Effector memory CD8-positive, alpha-beta T cell (primary cell): ENCODE measurements around the gene OXNAD1.

Source experiments
- ATAC-seq: fragments of 150-1000 bp; cut with Tn5 transposase; replicated peaks from 2 replicates; pipeline ENCODE4 v1.10.0; 2021; ENCODE audit warnings: mild to moderate bottlenecking, moderate library complexity
- DNase-seq, 3 experiments: peaks; one replicate each; pipeline ENCODE4 v3.0.0; 2021
- H3K27ac Mint-ChIP-seq, 2 donors: one replicate each; pipeline ENCODE4 v1.8.0; 2022; ENCODE audit warnings: mild to moderate bottlenecking in 2 of 2, mixed read lengths in 2 of 2, moderate library complexity in 2 of 2
- H3K27me3 Mint-ChIP-seq, 2 donors: one replicate each; pipeline ENCODE4 v1.8.0; 2022; ENCODE audit warnings: mixed read lengths in 2 of 2
- H3K36me3 Mint-ChIP-seq: one replicate; pipeline ENCODE4 v1.8.0; 2022; ENCODE audit warnings: mild to moderate bottlenecking, moderate library complexity, mixed read lengths; ENCODE audit not compliant: insufficient read depth
- H3K4me1 Mint-ChIP-seq, 2 donors: one replicate each; pipeline ENCODE4 v1.8.0; 2022; ENCODE audit warnings: low read depth in 2 of 2, mixed read lengths in 2 of 2
- H3K4me3 Mint-ChIP-seq, 2 donors: one replicate each; pipeline ENCODE4 v1.8.0; 2022; ENCODE audit warnings: mild to moderate bottlenecking in 2 of 2, mixed read lengths in 2 of 2, moderate library complexity in 2 of 2
- H3K9me3 Mint-ChIP-seq, 2 donors: one replicate each; pipeline ENCODE4 v1.8.0; 2022; ENCODE audit warnings: mixed read lengths in 2 of 2

The OXNAD1 gene

DNA sequence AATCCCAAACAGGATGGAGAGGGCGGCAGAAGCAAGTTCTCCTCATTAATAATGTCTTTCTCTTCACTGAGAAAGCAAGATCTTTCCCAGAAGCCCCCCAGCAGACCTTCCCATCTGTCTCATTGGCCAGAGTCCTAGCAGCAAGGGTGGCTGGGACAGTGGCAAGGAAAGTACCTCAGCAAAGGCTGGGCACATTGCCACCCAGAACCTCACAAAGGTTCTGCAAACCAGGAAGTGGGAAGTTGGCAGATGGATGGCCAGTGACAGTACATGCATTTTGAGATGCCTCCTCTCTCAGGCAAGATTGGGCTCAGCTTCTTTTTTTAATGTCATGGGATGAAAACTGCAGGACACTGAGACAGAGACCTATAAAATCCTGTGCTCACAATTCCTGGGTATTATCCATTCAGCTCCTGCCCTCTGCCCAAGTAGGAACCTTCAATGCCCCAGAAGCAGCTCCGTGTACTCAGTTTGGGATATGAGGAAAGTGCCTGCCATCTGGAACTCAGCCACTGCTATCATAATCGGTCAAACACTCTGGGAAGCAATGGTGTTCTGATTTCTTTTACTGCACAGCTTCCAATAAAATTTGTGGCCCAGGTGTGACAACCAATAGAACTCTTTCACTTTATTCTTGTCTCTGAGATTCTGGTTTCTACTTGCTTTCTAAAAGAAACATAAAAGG, 25.8 kb upstream of the OXNAD1 start:
- Mint-ChIP-seq H3K27me3 (peaks cover 5 to 9% of the 10 kb centered on the region in 2 donors), H3K27ac (no peak overlapping the region), H3K9me3 (no peaks in the 10 kb centered on the region), H3K4me3 (no peak overlapping the region), H3K4me1 (no peaks in the 10 kb centered on the region), H3K36me3 (no peaks in the 10 kb centered on the region)
- DNase-seq (no peak), ATAC-seq (no peak)

DNA sequence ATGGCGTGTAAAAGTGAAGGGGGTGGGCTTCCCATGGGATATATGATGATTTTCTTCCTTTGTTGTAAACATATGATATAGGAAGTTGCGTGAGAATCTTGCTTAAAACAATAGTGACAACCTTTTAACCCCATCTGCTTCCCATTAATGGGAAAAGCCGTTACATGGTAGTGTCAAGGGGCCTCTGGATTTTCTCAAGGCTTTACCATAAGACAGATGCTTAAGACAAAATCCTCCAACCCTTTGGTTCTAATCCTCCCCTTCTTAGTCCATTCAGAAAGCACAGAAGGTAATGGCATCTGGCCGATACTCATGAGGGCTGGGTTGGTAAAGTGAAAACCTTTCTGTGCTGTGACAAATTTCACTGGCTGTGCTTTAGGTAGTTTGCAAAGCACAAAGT, 25.2 kb upstream of the OXNAD1 start:
- H3K4me1 Mint-ChIP-seq = no peaks in the 10 kb centered on the region
- no peak for DNase-seq
- ATAC-seq = no peak
- H3K27ac Mint-ChIP-seq = no peak overlapping the region
- no peaks in the 10 kb centered on the region for H3K36me3 Mint-ChIP-seq
- H3K4me3 Mint-ChIP-seq = no peak overlapping the region
- no peaks in the 10 kb centered on the region for H3K9me3 Mint-ChIP-seq
- peaks cover 0 to 9% of the 10 kb centered on the region in 2 donors for H3K27me3 Mint-ChIP-seq

DNA sequence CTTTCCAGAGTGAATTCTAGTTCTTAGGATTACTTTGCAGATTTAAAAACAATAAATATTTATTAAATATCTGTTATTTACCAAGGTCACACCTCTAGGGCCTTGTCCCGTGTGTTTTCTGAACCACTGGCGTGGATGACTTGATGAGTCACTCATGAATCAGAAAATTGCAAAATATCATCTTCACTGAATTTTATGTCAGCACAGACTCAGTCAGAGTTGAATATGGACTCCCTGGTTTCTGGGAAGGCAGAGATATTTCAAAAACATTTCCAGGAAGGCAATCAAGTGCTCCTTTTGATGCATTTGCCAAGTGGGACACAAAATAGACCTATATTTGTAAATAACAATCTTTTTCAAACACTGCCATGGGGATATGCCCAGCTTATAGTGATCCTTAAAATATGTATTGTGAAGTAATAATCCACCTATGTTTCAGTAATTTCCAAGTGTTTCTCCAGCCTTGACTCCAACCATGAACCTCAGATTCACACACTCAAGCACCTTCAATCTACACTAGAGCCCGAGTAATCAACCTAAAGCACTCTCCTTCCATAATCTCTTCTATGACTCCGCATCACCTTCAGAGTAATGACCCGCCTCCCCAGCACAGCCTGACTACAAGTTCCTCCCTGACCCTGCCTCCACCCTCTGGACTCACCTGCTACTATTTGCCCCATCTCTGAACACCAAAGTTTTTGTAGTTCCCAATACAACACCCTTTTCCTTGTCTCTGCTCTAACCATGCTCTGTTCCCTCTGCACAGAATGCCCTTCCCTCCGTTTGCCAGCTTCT, 24.6 kb upstream of the OXNAD1 start:
- Mint-ChIP-seq H3K27me3 (peaks cover 0 to 2% of the 10 kb centered on the region in 2 donors), H3K36me3 (no peaks in the 10 kb centered on the region), H3K27ac (no peak overlapping the region), H3K4me1 (no peaks in the 10 kb centered on the region), H3K4me3 (no peak overlapping the region), H3K9me3 (no peaks in the 10 kb centered on the region)
- DNase-seq (no peak), ATAC-seq (no peak)

DNA sequence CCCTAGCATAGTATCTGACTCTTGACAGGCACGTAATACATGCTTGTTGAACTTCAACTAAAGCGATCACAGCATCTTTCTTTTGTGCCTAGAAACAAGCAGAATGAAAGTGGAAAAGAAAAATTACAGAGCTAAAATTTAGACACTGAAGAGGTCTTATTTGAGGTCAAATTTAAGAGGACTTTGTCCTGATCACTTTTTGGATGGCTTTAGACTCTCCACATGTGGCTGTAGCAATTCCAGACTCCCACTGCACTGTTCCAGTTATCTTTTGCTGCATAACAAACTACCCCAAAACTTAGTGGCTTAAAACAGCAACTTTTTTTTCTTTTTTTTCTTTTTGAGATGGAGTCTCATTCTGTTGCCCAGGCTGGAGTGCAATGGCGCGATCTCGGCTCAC, 23.8 kb upstream of the OXNAD1 start:
- no peak overlapping the region for H3K27ac Mint-ChIP-seq
- DNase-seq = no peak
- no peaks in the 10 kb centered on the region for H3K27me3 Mint-ChIP-seq

DNA sequence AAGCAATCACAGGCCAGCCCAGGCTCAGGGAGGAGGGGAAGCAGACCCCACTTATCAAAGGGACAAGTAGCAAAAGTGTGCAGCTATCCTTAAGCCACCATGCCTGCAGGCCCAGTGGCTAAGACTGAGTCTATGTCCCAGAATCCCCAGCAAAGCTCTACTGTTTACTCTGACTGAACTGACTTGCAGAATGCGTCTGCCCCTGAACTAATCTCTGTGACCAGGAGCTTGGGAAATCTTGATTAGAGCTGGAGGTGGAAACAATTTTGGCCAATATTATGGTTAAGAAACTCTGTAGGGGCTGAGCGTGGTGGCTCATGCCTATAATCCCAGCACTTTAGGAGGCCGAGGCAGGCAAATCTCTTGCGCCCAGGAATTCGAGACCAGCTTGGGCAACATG, 22.8 kb upstream of the OXNAD1 start:
- H3K4me3 Mint-ChIP-seq = no peak overlapping the region
- peaks cover 1 to 5% of the 10 kb centered on the region in 2 donors for H3K4me1 Mint-ChIP-seq
- H3K9me3 Mint-ChIP-seq = no peaks in the 10 kb centered on the region
- ATAC-seq = no peak
- no peak overlapping the region for H3K27ac Mint-ChIP-seq
- no peaks in the 10 kb centered on the region for H3K36me3 Mint-ChIP-seq
- no peaks in the 10 kb centered on the region for H3K27me3 Mint-ChIP-seq
- no peak for DNase-seq

More for the DNA sequence above, 23.8 kb upstream of the OXNAD1 start:
- no peaks in the 10 kb centered on the region for H3K4me1 Mint-ChIP-seq
- no peak for ATAC-seq
- H3K4me3 Mint-ChIP-seq = no peak overlapping the region
- H3K36me3 Mint-ChIP-seq = no peaks in the 10 kb centered on the region
- no peaks in the 10 kb centered on the region for H3K9me3 Mint-ChIP-seq

DNA sequence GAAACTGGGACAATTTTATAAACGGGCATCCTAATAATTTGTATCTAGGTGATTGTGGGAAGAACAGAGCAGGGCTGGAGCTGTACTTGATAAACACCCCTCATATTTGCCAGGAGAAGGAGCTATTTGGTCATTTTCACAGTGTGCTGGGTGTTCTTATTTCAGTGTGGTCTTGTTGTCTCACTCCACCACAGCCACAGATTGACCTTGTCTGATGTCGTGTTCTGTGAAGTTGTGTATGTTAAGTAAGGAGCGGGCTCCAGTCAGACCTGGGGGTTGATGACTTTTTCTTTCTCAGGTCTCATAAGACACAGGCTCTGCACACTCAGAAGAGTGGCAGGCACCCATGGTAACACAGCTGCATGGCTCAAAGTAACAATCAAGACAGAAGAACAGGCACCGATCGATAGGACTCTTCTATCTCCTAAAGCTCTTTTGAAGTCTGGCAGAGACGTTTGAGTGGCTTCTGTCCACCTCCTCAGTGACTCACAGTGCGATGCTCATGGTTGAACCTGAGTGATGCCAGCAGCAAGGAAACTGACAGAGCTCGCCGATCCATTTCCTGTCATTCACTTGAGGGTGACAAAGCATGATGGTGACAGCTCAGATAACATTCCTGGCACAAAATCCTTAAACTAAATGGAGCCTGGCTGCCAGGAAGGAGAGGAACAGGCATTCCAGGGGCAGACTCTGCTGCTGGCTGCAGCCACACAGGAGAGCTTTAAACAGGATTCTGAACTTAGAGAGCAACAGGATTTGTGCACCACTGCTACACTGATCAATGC, 21.1 kb upstream of the OXNAD1 start:
- Mint-ChIP-seq H3K27ac (no peak overlapping the region), H3K4me1 (peaks cover 3 to 7% of the 10 kb centered on the region in 2 donors), H3K36me3 (no peaks in the 10 kb centered on the region), H3K9me3 (no peaks in the 10 kb centered on the region), H3K27me3 (no peaks in the 10 kb centered on the region), H3K4me3 (no peak overlapping the region)
- ATAC-seq = no peak
- no peak for DNase-seq

DNA sequence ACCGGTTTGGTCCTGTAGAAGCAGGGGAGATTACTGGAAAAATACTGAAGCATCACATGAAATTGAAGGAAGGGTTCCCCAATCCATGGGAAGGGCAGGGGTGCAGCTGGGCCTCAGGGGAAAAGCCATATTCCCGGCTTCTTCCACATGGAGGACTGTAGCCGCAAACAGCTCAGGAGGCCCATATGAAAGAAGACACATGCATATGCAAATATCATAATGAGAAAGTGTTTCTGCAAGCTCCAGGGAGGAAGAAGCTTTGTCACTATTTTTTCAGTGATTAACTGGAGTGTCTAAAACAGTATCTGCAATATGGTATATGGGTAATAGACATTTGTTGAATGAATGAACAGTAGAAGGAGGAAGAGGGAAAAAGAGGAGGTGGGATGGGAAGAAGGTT, 19.4 kb upstream of the OXNAD1 start:
- Mint-ChIP-seq H3K36me3 (no peaks in the 10 kb centered on the region), H3K27ac (no peak overlapping the region), H3K9me3 (no peaks in the 10 kb centered on the region), H3K4me3 (no peak overlapping the region), H3K4me1 (peaks cover 3 to 7% of the 10 kb centered on the region in 2 donors), H3K27me3 (no peaks in the 10 kb centered on the region)
- ATAC-seq = no peak
- no peak for DNase-seq

DNA sequence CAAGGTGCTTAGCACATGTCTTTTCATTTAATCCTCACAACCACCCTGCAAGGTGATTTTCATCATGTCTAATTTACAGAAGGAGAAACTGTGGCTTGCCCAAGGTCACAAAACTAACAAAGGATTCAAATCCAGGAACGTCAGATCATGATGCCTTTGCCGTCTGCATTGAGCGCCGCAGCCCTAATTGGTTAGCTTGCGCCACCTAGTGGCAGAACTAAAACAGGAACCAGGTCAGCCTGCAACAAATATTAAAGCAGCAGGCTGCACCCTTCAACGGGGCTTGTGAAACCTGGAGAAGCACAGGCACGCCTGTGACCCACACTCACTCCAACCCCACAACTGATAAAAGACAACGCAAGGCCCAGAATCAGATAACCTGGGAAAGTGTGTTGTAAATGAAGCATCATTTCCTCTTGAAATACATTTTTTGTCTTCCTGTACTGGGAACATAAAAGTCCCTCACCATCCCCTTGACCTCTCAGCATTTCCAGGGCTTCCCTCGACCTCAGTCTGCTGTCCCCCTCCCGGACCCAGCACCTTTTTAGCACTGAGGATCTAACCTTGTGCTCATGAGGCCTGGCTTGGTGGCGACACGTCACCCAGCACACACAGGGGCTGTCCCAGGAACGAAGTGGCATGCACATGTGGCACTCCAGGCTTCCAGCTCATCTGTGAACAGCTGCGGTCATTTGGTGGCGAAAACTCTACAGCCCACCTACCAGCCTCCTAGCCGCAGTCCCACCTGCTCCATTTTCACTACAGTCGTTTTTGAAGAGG, 17.5 kb upstream of the OXNAD1 start:
- ATAC-seq (peak; percentile 96), DNase-seq (peak; percentile 77 to 79 (median 79))
- H3K9me3 Mint-ChIP-seq = no peaks in the 10 kb centered on the region
- H3K27me3 Mint-ChIP-seq = no peaks in the 10 kb centered on the region
- peaks cover 3 to 7% of the 10 kb centered on the region in 2 donors for H3K4me1 Mint-ChIP-seq
- no peak overlapping the region for H3K27ac Mint-ChIP-seq
- peak overlapping the region in 1 of 2 donors; percentile 20 for H3K4me3 Mint-ChIP-seq
- no peaks in the 10 kb centered on the region for H3K36me3 Mint-ChIP-seq

DNA sequence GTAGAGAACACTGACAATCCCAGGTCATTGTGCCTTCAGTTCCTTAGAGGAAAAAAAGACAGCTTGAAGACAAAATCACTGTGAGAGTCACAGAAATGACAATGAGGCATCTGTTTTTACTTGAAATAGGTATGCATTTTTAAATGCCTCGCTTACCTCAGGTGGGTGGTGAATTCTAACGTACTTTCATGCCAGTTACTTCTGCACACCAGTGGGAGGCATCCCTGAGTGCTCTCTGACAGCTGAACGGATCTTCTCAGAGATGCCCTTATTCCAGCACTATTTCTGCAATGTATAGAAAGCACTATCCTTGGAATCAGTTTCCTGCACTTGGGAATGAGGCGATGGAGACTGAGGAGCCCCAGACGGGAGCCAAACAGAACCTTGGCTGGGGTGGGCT, 16.5 kb upstream of the OXNAD1 start:
- no peak overlapping the region for H3K27ac Mint-ChIP-seq
- ATAC-seq (no peak), DNase-seq (no peak)
- H3K4me1 Mint-ChIP-seq = peaks cover 3 to 7% of the 10 kb centered on the region in 2 donors
- no peaks in the 10 kb centered on the region for H3K36me3 Mint-ChIP-seq
- no peak overlapping the region for H3K4me3 Mint-ChIP-seq
- no peaks in the 10 kb centered on the region for H3K9me3 Mint-ChIP-seq
- no peaks in the 10 kb centered on the region for H3K27me3 Mint-ChIP-seq

DNA sequence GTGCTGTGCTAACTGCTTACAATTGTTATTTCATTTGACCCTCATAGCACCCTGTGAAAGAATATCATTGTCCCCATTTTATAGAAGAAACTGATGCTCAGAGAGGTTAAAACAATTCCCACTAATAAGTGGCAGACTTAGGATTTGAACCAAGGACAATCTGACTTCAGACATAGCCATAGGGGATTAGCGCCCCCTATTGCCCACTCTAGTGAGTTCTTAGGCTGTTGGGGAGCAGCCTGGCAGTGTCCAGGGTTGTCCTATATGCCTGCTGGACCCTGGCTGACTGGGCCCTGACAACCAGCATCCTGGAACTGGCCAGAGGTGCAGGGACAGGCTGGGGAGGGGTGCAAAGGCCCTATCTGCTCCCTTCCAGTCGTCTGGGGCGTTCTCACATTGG, 15.7 kb upstream of the OXNAD1 start:
- peaks cover 3 to 7% of the 10 kb centered on the region in 2 donors for H3K4me1 Mint-ChIP-seq
- H3K4me3 Mint-ChIP-seq = no peak overlapping the region
- no peak overlapping the region for H3K27ac Mint-ChIP-seq
- H3K9me3 Mint-ChIP-seq = no peaks in the 10 kb centered on the region
- DNase-seq = no peak
- no peaks in the 10 kb centered on the region for H3K27me3 Mint-ChIP-seq
- ATAC-seq = no peak
- no peaks in the 10 kb centered on the region for H3K36me3 Mint-ChIP-seq

DNA sequence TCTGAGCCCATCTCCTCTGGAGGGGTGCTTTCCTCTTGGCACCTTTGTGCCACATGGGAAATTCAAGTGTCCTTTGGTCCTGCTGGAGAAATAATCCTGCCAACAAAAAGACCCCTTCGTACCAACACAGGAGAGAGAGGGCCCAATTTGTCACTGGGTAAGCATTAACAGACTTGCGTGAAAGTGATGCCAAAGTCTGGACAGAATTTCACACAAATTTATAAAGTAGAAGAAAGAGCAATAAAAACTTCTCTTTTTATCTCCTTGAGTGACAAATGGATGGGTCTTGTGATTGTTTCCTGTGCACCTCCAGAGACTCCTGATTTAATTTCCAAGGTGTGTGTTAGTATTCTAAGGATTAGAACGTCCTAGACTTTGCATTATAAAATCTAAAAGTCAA, 15.1 kb upstream of the OXNAD1 start:
- Mint-ChIP-seq H3K9me3 (no peaks in the 10 kb centered on the region), H3K4me1 (peaks cover 3 to 9% of the 10 kb centered on the region in 2 donors), H3K4me3 (no peak overlapping the region), H3K36me3 (peaks cover under 1% of the 10 kb centered on the region), H3K27ac (no peak overlapping the region), H3K27me3 (no peaks in the 10 kb centered on the region)
- no peak for DNase-seq
- no peak for ATAC-seq

DNA sequence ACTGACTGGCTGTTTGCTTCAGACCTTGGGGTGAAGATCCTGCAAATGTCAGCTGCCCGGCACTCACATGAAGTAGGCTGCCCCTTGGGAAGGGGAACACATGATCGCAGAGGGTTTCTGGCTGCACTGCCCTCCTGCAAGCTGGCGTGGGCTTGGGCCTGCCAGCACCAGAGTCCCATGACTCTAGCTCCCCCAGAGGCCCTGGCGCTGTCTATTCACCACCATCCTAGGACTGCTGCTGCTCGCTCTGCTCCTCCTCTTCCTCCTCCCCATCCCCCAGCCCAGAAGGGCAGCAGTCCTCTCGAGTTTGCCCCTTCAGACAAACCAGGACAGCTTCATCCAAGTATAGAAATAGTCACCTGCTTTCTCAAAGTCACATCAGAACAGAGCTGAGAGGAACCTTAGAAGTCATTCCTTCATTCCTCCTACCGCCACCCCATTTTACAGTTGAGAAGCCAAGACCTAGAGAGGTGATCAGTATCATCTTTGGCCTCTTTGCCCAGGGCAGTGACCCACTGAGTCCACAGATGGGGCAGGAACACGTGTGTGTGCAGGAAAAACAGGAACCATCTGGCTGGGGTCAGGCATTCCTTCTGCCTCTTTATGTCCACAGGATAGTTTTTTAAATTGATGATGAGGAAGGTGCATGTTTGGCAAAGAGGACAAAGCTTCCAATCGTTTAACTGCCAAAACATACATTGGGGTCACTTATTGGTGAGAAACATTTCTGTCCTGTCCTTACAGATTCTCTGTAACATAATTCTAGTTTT, 13.5 kb upstream of the OXNAD1 start:
- Mint-ChIP-seq H3K9me3 (no peaks in the 10 kb centered on the region), H3K4me1 (peaks cover 3 to 12% of the 10 kb centered on the region in 2 donors), H3K27me3 (no peaks in the 10 kb centered on the region), H3K36me3 (peaks cover 6% of the 10 kb centered on the region), H3K4me3 (no peak overlapping the region), H3K27ac (no peak overlapping the region)
- ATAC-seq (no peak), DNase-seq (no peak)
